EH (cell line): Measurements from ENCODE around the gene NUTF2.
"Not testable (repeated sequence)": the region's sequence is repeated elsewhere in the genome, so short reads cannot be mapped to it uniquely, and the experiment has no call there.

Source experiments
- DNase-seq: peaks from one replicate; pipeline ENCODE4 v3.0.0-alpha.2; 2015; ENCODE audit warnings: low read depth

NUTF2 gene

GRCh38 chr16:67885545-67885944 lies 38.8 kb downstream of the NUTF2 start:
- no peak for DNase-seq

GRCh38 chr16:67885976-67886375 lies 39.2 kb downstream of the NUTF2 start:
- DNase-seq = no peak

GRCh38 chr16:67886387-67886786 lies 39.7 kb downstream of the NUTF2 start:
- no peak for DNase-seq

- no peak for DNase-seq
Measured at GRCh38 chr16:67888331-67888730, 41.6 kb downstream of the NUTF2 start.

GRCh38 chr16:67892375-67892774 lies 45.6 kb downstream of the NUTF2 start:
- no peak for DNase-seq

- peak; percentile 96 for DNase-seq
Measured at GRCh38 chr16:67892899-67893742, 46.4 kb downstream of the NUTF2 start, which contains the start of gene PSKH1. TSS of gene PSKH1 (plus strand) at chr16:67893254. CDS start at chr16:67908750, 15,496 bp downstream.

GRCh38 chr16:67893743-67894399 lies 47.1 kb downstream of the NUTF2 start:
- peak; percentile 23 for DNase-seq

GRCh38 chr16:67897231-67897630 lies 50.5 kb downstream of the NUTF2 start:
- peak; percentile 6 for DNase-seq

GRCh38 chr16:67901734-67902133 lies 55.0 kb downstream of the NUTF2 start:
- DNase-seq = no peak

- no peak for DNase-seq
Measured at GRCh38 chr16:67902831-67903230, 56.1 kb downstream of the NUTF2 start.

GRCh38 chr16:67907397-67908180 lies 60.9 kb downstream of the NUTF2 start:
- DNase-seq = no peak

- no peak for DNase-seq
Measured at GRCh38 chr16:67909056-67909742, 62.5 kb downstream of the NUTF2 start.

GRCh38 chr16:67910158-67910557 lies 63.4 kb downstream of the NUTF2 start:
- DNase-seq = peak; percentile 66

GRCh38 chr16:67914758-67915495 lies 68.2 kb downstream of the NUTF2 start:
- DNase-seq = no peak

GRCh38 chr16:67915496-67915769 lies 68.7 kb downstream of the NUTF2 start:
- not testable (repeated sequence) for DNase-seq

GRCh38 chr16:67915831-67916723 lies 69.3 kb downstream of the NUTF2 start:
- DNase-seq = peak; percentile 25

GRCh38 chr16:67917140-67917851 lies 70.6 kb downstream of the NUTF2 start:
- DNase-seq = peak; percentile 62

GRCh38 chr16:67917852-67918236 lies 71.1 kb downstream of the NUTF2 start:
- DNase-seq = peak; percentile 92

GRCh38 chr16:67919622-67920221 lies 73.0 kb downstream of the NUTF2 start:
- no peak for DNase-seq
